Measurements from ENCODE around the gene RETN. TPM values are rescaled to one million over a fixed set of nuclear protein-coding genes. Genes with fewer than 3 reads are reported as not detected.

Gene RETN
- total RNA-seq, 1 donor from 2014 or later = 21.1 TPM

DNA sequence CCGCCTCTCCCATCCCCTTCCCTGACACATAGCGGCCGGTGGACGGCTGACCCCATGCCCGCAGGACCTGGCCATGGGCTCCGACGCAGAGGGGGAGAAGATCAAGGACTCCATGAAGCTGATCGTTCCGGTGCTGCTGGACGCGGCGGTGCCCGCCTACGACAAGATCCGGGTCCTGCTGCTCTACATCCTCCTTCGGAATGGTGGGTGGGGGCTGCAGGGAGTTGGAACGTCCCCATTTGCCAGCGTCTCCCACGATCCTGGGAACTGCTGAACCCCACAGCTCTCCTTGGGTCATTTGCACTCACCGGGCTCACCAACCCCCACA lies 24.3 kb upstream of the RETN start:
- no peak overlapping the region for H3K27ac ChIP-seq
- peaks cover under 1% of the 10 kb centered on the region for H3K4me1 ChIP-seq
- DNase-seq (no peak), ATAC-seq (no peak)
- TF ChIP-seq, protein P1, sequence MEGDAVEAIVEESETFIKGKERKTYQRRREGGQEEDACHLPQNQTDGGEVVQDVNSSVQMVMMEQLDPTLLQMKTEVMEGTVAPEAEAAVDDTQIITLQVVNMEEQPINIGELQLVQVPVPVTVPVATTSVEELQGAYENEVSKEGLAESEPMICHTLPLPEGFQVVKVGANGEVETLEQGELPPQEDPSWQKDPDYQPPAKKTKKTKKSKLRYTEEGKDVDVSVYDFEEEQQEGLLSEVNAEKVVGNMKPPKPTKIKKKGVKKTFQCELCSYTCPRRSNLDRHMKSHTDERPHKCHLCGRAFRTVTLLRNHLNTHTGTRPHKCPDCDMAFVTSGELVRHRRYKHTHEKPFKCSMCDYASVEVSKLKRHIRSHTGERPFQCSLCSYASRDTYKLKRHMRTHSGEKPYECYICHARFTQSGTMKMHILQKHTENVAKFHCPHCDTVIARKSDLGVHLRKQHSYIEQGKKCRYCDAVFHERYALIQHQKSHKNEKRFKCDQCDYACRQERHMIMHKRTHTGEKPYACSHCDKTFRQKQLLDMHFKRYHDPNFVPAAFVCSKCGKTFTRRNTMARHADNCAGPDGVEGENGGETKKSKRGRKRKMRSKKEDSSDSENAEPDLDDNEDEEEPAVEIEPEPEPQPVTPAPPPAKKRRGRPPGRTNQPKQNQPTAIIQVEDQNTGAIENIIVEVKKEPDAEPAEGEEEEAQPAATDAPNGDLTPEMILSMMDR (IDR thresholded peaks at IDR 0.05) = no peak
- intact Hi-C loops (cut with DNase I) = no loop called here
- H3K36me3 ChIP-seq = peaks cover 43% of the 10 kb centered on the region
- H3K9me3 ChIP-seq = no peaks in the 10 kb centered on the region
- no peak overlapping the region for H3K4me3 ChIP-seq
- H3K27me3 ChIP-seq (ENCODE audit: low read depth) = no peaks in the 10 kb centered on the region

DNA sequence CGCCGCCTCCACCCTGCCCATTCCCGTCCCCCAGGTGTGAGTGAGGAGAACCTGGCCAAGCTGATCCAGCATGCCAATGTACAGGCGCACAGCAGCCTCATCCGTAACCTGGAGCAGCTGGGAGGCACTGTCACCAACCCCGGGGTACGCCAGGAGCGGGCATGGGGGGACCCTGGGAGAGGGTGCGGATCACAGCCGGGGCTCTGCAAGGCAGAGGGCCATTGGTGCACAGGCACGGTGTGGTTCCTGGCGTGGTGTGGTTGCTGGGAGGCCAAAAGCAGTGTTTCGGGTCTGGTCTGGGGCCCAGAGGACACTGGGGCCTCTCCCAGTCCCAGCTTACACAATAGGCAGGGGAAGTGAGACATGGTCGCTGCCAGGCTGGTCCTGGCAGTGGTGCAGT lies 23.7 kb upstream of the RETN start:
- H3K27me3 ChIP-seq (ENCODE audit: low read depth) = no peaks in the 10 kb centered on the region
- H3K27ac ChIP-seq = no peak overlapping the region
- H3K4me3 ChIP-seq = no peak overlapping the region
- H3K36me3 ChIP-seq = peaks cover 43% of the 10 kb centered on the region
- no peaks in the 10 kb centered on the region for H3K9me3 ChIP-seq
- TF ChIP-seq, protein P1 (IDR thresholded peaks at IDR 0.05) = no peak
- intact Hi-C loops (cut with DNase I) = no loop called here
- peak; percentile 34 to 46 for ATAC-seq
- DNase-seq = no peak
- H3K4me1 ChIP-seq = no peaks in the 10 kb centered on the region

DNA sequence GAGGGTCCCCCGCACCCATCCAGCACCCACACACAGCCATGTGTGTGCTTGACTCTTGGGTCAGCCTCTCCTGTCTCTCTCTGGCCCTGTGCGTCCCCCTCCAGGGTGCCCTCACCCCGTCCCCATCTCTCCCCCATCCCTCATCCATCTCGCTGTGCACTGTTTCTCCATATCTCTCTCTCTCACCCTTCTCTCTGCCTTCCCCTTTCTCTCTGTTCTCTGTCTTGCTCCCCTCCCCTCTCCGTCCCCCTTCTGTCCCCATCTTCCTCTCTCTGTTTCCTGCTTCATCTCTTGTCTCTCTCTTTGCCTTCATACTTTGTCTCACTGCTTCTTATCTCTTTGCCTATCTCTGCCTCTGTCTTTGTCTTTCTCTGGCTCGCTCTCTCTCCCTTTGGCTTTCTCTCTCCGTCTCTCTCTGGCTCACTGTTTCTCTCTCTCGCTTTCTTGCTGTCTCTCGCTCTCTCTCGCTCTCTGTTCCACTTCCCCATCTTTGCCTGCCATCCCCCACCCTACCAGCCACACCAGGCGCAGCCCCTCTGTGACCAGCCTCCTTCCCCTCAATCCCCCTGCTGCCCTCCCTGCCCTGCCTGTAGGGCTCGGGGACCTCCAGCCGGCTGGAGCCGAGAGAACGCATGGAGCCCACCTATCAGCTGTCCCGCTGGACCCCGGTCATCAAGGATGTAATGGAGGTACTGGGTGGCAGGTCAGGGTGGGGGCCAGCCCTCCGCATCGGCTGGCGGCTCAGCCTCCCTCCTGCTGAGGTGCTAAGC lies 23.0 kb upstream of the RETN start:
- intact Hi-C loops (cut with DNase I) = no loop called here
- Histone ChIP-seq H3K27ac (no peak overlapping the region), H3K36me3 (peaks cover 40% of the 10 kb centered on the region), H3K27me3 (ENCODE audit: low read depth) (no peaks in the 10 kb centered on the region), H3K4me1 (no peaks in the 10 kb centered on the region), H3K9me3 (no peaks in the 10 kb centered on the region), H3K4me3 (no peak overlapping the region)
- TF ChIP-seq, protein P1 (IDR thresholded peaks at IDR 0.05) = no peak
- DNase-seq (no peak), ATAC-seq (no peak)

DNA sequence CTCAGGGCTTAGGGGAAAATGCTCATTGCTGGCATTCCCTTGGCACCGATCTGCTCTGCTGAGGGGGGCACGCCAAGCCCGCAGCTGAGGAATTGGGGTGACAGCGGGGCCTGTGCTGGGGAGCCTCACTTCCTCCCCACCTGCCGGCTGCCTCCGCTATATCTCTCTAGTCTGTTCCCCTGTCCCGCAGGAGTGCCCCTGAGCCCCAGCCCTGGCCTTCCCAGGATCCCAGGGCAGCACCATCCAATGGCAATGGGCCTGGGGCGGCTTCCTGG lies 22.5 kb upstream of the RETN start:
- Histone ChIP-seq H3K9me3 (no peaks in the 10 kb centered on the region), H3K4me1 (no peaks in the 10 kb centered on the region), H3K27me3 (ENCODE audit: low read depth) (no peaks in the 10 kb centered on the region), H3K27ac (no peak overlapping the region), H3K36me3 (peaks cover 38% of the 10 kb centered on the region), H3K4me3 (no peak overlapping the region)
- DNase-seq (no peak), ATAC-seq (no peak)
- TF ChIP-seq, protein P1 (IDR thresholded peaks at IDR 0.05) = no peak
- intact Hi-C loops (cut with DNase I) = no loop called here

DNA sequence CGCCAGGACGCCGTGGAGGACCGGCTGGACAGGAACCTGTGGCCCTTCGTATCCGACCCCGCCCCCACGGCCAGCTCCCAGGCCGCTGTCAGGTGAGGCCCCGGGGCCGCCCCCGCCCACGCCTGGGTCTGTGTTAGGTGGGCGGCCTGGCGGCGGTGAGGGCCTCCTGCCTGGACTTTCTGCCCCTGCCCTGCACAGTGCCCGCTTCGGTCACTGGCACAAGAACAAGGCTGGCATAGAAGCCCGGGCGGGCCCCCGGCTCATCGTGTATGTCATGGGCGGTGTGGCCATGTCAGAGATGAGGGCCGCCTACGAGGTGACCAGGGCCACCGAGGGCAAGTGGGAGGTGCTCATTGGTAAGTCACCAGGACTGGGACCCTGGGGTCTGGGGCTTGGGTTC lies 21.7 kb upstream of the RETN start:
- Histone ChIP-seq H3K9me3 (no peaks in the 10 kb centered on the region), H3K27ac (no peak overlapping the region), H3K36me3 (peaks cover 31% of the 10 kb centered on the region), H3K4me3 (no peak overlapping the region), H3K4me1 (peaks cover 1% of the 10 kb centered on the region), H3K27me3 (ENCODE audit: low read depth) (no peaks in the 10 kb centered on the region)
- ATAC-seq = no peak
- intact Hi-C loops (cut with DNase I) = no loop called here
- DNase-seq = no peak
- TF ChIP-seq, protein P1 (IDR thresholded peaks at IDR 0.05) = no peak

Data from lower lobe of right lung (tissue), 2 donors.